Fibroblast of mammary gland (primary cell): ENCODE results near the gene RAB28.

Experiments used
- DNase-seq: peaks from one replicate; pipeline ENCODE4 v3.0.0-alpha.2; 2010; ENCODE audit warnings: low read depth
- H3K4me3 ChIP-seq: 2 replicates; pipeline ENCODE4 v1.5.1; 2011; ENCODE audit warnings: low read depth, mild to moderate bottlenecking, low read length, moderate library complexity; ENCODE audit not compliant: control insufficient read depth
- CTCF ChIP-seq: conservative IDR thresholded peaks from 2 replicates; pipeline ENCODE4 v1.5.1; 2011; ENCODE audit warnings: low read depth, low read length, inconsistent platforms; ENCODE audit not compliant: control insufficient read depth, insufficient read depth

RAB28 gene

DNA sequence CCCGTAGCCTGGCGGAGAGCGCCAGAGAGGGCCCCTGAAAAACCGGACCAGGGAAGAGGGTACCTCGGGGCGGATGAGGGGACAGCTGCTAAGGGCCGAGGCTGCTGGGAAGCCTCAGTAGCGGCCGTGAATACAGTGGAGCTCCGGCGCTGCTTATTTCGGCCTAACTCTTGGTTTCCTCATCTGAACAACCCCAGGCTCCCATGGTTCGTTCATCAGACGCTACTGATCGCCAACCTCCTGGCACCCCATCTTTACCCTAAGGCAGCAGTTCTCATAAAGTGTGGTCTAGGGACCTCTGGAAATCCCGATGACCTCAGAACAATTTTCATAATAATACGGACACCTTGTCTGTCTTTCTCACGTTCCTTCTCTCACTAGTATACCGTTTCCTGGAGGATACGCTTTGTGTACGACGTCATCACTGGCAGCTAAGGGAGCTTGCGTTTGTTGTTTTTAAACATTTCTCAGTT is 645 bp upstream of the RAB28 start:
- DNase-seq: peak; percentile 45
- no peak for TF ChIP-seq CTCF
- H3K4me3 ChIP-seq: peak overlapping the region; percentile 74

DNA sequence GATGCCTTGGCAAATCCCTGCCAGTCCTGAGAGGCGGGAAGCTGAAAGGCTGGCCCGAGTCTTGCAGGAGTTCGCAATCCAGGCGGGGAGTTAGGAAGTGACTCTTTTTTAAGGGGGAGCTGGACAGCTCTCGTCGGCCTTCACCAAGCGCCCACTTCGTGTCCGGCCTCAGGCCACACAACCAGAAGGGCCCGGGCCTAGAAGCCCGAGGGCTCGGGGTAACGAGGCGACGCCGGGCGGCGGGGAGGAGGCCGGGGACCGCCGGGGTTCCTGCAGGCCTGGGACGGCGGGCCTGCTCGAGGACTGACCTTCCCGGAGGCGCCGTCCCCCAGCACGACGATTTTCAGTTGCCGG is 395 bp downstream of the RAB28 start:
- no peak for TF ChIP-seq CTCF
- peak overlapping the region; percentile 70 for H3K4me3 ChIP-seq
- DNase-seq: peak; percentile 73

DNA sequence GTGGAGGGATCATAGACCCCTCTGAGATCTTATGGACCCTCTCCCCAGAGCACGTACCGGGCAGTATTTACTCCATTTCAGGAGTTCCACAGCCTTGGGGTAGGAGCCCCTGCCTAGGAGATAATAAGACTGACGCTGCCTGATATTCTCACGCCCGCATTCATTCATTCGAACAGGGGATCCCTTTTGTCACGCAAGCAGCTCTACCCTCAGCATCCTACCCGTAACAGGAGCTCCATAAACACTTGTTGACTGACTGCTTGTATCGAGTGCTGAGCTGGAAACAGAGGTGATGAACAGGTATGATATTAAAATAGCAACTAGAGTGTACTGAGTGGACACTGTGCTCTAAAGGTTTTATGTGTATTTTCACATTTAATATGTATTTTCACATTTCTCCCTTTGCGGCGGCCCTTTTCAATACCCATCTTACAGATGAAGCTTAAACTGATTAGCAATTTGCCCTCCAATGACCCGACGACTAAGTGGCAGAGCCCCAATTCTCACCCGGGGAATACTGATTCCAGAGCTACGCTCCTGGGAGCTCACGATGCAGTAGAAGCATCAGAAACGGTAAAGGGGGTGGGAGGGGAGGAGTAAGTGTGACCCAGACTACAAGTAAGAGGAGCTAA is 888 bp downstream of the RAB28 start:
- H3K4me3 ChIP-seq: peak overlapping the region; percentile 70
- no peak for TF ChIP-seq CTCF
- peak; percentile 9 for DNase-seq

DNA sequence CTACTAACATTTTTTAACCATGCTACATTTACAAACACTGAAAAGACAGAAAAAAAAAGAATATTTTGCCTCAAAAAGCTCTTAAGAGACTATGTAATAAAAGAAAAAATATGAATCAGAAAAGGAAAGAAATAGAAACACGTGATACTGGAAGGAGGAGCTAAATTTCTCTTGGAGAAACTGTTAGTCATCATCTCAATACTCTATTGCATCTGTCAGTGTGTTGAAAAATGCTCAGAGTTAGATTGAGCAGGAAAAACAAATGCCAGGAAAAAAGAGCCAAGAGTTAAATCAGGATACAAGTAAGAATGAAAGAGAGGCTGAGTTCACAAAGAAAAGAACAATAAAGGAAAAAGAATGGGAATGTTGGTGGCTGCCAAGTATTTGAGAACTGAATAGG is 2.6 kb downstream of the RAB28 start:
- peak; percentile 63 for DNase-seq
- TF ChIP-seq CTCF: no peak
- H3K4me3 ChIP-seq: no peak overlapping the region

GRCh38 chr4:13478707-13479106 is 5.4 kb downstream of the RAB28 start:
- H3K4me3 ChIP-seq: no peak overlapping the region
- no peak for DNase-seq
- TF ChIP-seq CTCF: no peak

DNA sequence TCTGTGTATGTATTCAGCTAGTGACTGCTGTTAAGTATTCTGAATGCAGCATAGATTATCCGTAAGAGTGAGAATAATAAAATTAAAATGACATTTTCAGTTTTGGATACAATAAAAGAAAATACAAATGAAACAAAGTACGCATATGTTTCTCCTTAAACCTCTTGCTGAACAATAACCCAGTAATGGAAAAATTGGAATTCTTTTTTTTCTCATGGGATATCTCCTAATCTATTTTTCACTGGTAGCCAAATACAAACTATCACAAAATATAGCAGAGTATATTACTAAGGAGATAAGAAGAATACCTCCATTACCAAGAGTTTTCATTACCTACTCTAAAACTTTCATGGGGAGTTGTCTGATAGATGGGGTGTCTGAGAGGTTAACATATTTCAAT is 6.0 kb downstream of the RAB28 start:
- H3K4me3 ChIP-seq: no peak overlapping the region
- DNase-seq: no peak
- TF ChIP-seq CTCF: no peak

DNA sequence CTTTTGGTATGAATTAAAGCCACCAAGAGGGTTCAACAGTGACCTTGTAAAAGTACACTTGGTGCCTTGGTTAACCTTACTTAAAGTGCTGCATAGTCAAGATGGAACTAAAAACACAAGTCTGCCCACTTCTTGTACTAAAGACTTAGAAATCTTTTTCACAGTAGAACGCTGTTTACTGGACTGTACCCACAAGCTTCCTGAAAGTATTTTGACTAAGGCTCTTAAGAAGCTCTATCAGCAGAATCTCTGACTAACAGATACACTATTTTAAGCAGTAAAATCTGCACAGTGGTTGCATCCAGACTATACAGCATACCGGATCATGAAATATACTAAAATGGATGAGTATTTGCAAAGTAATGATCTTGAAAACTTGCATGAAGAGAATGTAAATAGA is 7.2 kb downstream of the RAB28 start:
- TF ChIP-seq CTCF: no peak
- DNase-seq: peak; percentile 19
- H3K4me3 ChIP-seq: no peak overlapping the region
